H9 (cell line): ENCODE results near the gene VPS26B. TPM values are rescaled to one million over a fixed set of nuclear protein-coding genes. Genes with fewer than 3 reads are reported as not detected.

ENCODE experiments used
- DNase-seq: peaks from one replicate; pipeline ENCODE4 v3.0.0-alpha.2; 2017
- H2AFZ ChIP-seq: one replicate; pipeline ENCODE4 v1.6.1; 2013; ENCODE audit warnings: mild to moderate bottlenecking, low read length, control low read depth, moderate library complexity
- H2AK5ac ChIP-seq: 2 replicates; pipeline ENCODE4 v1.6.1; 2013; ENCODE audit warnings: low read length, control low read depth, mixed read lengths; ENCODE audit not compliant: insufficient read length
- H2BK120ac ChIP-seq: one replicate; pipeline ENCODE4 v1.6.1; 2013; ENCODE audit warnings: low read depth, mild to moderate bottlenecking, low read length, control low read depth, inconsistent platforms; ENCODE audit not compliant: poor library complexity, severe bottlenecking
- H2BK12ac ChIP-seq: 2 replicates; pipeline ENCODE4 v1.6.1; 2013; ENCODE audit warnings: low read length, control low read depth, mixed read lengths, low read depth; ENCODE audit not compliant: insufficient read length
- H2BK15ac ChIP-seq: 2 replicates; pipeline ENCODE4 v1.6.1; 2013; ENCODE audit warnings: low read depth, low read length, control low read depth
- H2BK20ac ChIP-seq: one replicate; pipeline ENCODE4 v1.6.1; 2013; ENCODE audit warnings: low read depth, mild to moderate bottlenecking, low read length, control low read depth, inconsistent platforms; ENCODE audit not compliant: poor library complexity, severe bottlenecking
- H2BK5ac ChIP-seq: 2 replicates; pipeline ENCODE4 v1.6.1; 2013; ENCODE audit warnings: low read length, control low read depth, mixed read lengths; ENCODE audit not compliant: insufficient read length
- H3K14ac ChIP-seq: 2 replicates; pipeline ENCODE4 v1.6.1; 2013; ENCODE audit warnings: low read length, control low read depth; ENCODE audit not compliant: insufficient read depth
- H3K18ac ChIP-seq: 2 replicates; pipeline ENCODE4 v1.6.1; 2013; ENCODE audit warnings: low read depth, mild to moderate bottlenecking, mixed read lengths, low read length, control low read depth; ENCODE audit not compliant: insufficient read length
- H3K23ac ChIP-seq: 2 replicates; pipeline ENCODE4 v1.6.1; 2013; ENCODE audit warnings: low read length, control low read depth, mixed read lengths, low read depth; ENCODE audit not compliant: insufficient read length
- H3K23me2 ChIP-seq: 2 replicates; pipeline ENCODE4 v1.6.1; 2013; ENCODE audit warnings: low read depth, mild to moderate bottlenecking, mixed read lengths, low read length, control low read depth; ENCODE audit not compliant: insufficient read length, poor library complexity, severe bottlenecking
- H3K27ac ChIP-seq: 2 replicates; pipeline ENCODE4 v1.5.1; 2013; ENCODE audit warnings: low read length, control low read depth, mixed read lengths, low read depth; ENCODE audit not compliant: insufficient read length
- H3K27me3 ChIP-seq: 2 replicates; pipeline ENCODE4 v1.6.1; 2013; ENCODE audit warnings: low read length, control low read depth, inconsistent platforms; ENCODE audit not compliant: insufficient read depth
- H3K4ac ChIP-seq: 2 replicates; pipeline ENCODE4 v1.6.1; 2013; ENCODE audit warnings: low read depth, mild to moderate bottlenecking, control low read depth, inconsistent platforms, low read length, moderate library complexity
- H3K4me1 ChIP-seq: 2 replicates; pipeline ENCODE4 v1.6.1; 2013; ENCODE audit warnings: low read length, control low read depth, inconsistent platforms; ENCODE audit not compliant: insufficient read depth
- H3K4me2 ChIP-seq: 2 replicates; pipeline ENCODE4 v1.6.1; 2013; ENCODE audit warnings: low read length, control low read depth, mixed read lengths; ENCODE audit not compliant: insufficient read length, insufficient read depth
- H3K56ac ChIP-seq: 2 replicates; pipeline ENCODE4 v1.6.1; 2013; ENCODE audit warnings: low read depth, mild to moderate bottlenecking, mixed read lengths, low read length, control low read depth; ENCODE audit not compliant: insufficient read length
- H3K79me1 ChIP-seq: 2 replicates; pipeline ENCODE4 v1.6.1; 2013; ENCODE audit warnings: low read depth, mild to moderate bottlenecking, moderate library complexity, low read length, control low read depth, inconsistent platforms; ENCODE audit not compliant: insufficient read depth, poor library complexity, severe bottlenecking
- H3K79me2 ChIP-seq: 2 replicates; pipeline ENCODE4 v1.6.1; 2013; ENCODE audit warnings: low read length, control low read depth, inconsistent platforms; ENCODE audit not compliant: insufficient read depth
- H3K9ac ChIP-seq: 2 replicates; pipeline ENCODE4 v1.6.1; 2013; ENCODE audit warnings: low read length, control low read depth, mixed read lengths; ENCODE audit not compliant: insufficient read length; ENCODE audit errors: extremely low read depth
- H3K9me3 ChIP-seq: one replicate; pipeline ENCODE4 v1.6.1; 2013; ENCODE audit warnings: low read depth, low read length, inconsistent platforms; ENCODE audit not compliant: control insufficient read depth
- H3T11ph ChIP-seq: one replicate; pipeline ENCODE4 v1.6.1; 2013; ENCODE audit warnings: mild to moderate bottlenecking, low read length, control low read depth, inconsistent platforms
- H4K20me1 ChIP-seq: one replicate; pipeline ENCODE4 v1.6.1; 2013; ENCODE audit not compliant: control insufficient read depth, insufficient read length, insufficient read depth
- H4K5ac ChIP-seq: 2 replicates; pipeline ENCODE4 v1.6.1; 2013; ENCODE audit warnings: low read depth, mild to moderate bottlenecking, mixed read lengths, low read length, control low read depth; ENCODE audit not compliant: insufficient read length
- H4K8ac ChIP-seq: replicated peaks from 2 replicates; pipeline ENCODE4 v1.6.1; 2013; ENCODE audit warnings: low read length, control low read depth, mixed read lengths, low read depth; ENCODE audit not compliant: insufficient read length
- H4K91ac ChIP-seq: 2 replicates; pipeline ENCODE4 v1.6.1; 2013; ENCODE audit warnings: low read depth, mild to moderate bottlenecking, moderate library complexity, mixed read lengths, low read length, control low read depth; ENCODE audit not compliant: insufficient read length
- H3K27ac Mint-ChIP-seq, 3 experiments: 2 replicates in 2 of 3; 3 replicates in 1 of 3; pipeline ENCODE4 v1.8.0; 2020 to 2021; ENCODE audit warnings: mixed read lengths in 3 of 3, mild to moderate bottlenecking in 1 of 3, moderate library complexity in 1 of 3
- H3K27me3 Mint-ChIP-seq: 2 replicates; pipeline ENCODE4 v1.8.0; 2021; ENCODE audit warnings: low read depth, mild to moderate bottlenecking, moderate library complexity, mixed read lengths
- H3K36me3 Mint-ChIP-seq, 3 experiments: 2 replicates in 2 of 3; 3 replicates in 1 of 3; pipeline ENCODE4 v1.8.0; 2020 to 2021; ENCODE audit warnings: low read depth in 3 of 3, mixed read lengths in 3 of 3; ENCODE audit not compliant: insufficient read depth in 1 of 3
- H3K4me1 Mint-ChIP-seq, 2 experiments: 2 replicates each; pipeline ENCODE4 v1.8.0; 2020; ENCODE audit warnings: mixed read lengths in 2 of 2
- H3K4me3 Mint-ChIP-seq, 2 experiments: 2 replicates in 1 of 2; 3 replicates in 1 of 2; pipeline ENCODE4 v1.8.0; 2020 to 2021; ENCODE audit warnings: mild to moderate bottlenecking in 2 of 2, mixed read lengths in 2 of 2, moderate library complexity in 1 of 2
- H3K9me3 Mint-ChIP-seq, 2 experiments: 2 replicates in 1 of 2; 3 replicates in 1 of 2; pipeline ENCODE4 v1.8.0; 2020; ENCODE audit warnings: mild to moderate bottlenecking in 2 of 2, mixed read lengths in 2 of 2, moderate library complexity in 1 of 2
- CTCF ChIP-seq: fragments of 200-600 bp; sonication (generic); conservative IDR thresholded peaks from 3 replicates; pipeline ENCODE4 v1.8.0; 2021; ENCODE audit warnings: antibody characterized with exemption, mild to moderate bottlenecking
- WGBS: extraction: QIAGEN DNeasy Blood & Tissue Kit; methylation state at CpG from one replicate; pipeline ENCODE4 v1.1.7; 2013; ENCODE audit warnings: missing lambda C conversion rate, low lambda C conversion rate, mixed read lengths; ENCODE audit not compliant: insufficient read length; ENCODE audit errors: extremely low coverage; 5-methylcytosine and 5-hydroxymethylcytosine counted together
- total RNA-seq: library from RNA; stranded (reverse); gene quantifications from 2 replicates; pipeline ENCODE4 v1.2.1, GENCODE V29; 2021

Gene VPS26B
- total RNA-seq, 1 experiment from 2014 or later, result 27.5 TPM

- H3K23ac ChIP-seq, result no peak overlapping the region
- H3K4me1 Mint-ChIP-seq, result peaks cover 5 to 6% of the 10 kb centered on the region in 2 experiments
- no peak overlapping the region for H4K8ac ChIP-seq
- no CpG with 5 or more reads among the region's 4 CpGs for whole genome bisulfite sequencing
- no peak overlapping the region for H3K14ac ChIP-seq
- no peak overlapping the region for H2BK15ac ChIP-seq
- no peak overlapping the region for H3K4ac ChIP-seq
- H3K9ac ChIP-seq, result no peak overlapping the region
- H3K9me3 Mint-ChIP-seq, result no peaks in the 10 kb centered on the region
- no peaks in the 10 kb centered on the region for H3K23me2 ChIP-seq
- H3K4me1 ChIP-seq, result no peaks in the 10 kb centered on the region
- no peak overlapping the region for H2BK120ac ChIP-seq
- H3K56ac ChIP-seq, result no peak overlapping the region
- H3K4me2 ChIP-seq, result no peak overlapping the region
- H3K27ac ChIP-seq, result no peak overlapping the region
- H2BK20ac ChIP-seq, result no peak overlapping the region
- H3K27me3 Mint-ChIP-seq, result no peaks in the 10 kb centered on the region
- H3T11ph ChIP-seq, result no peak overlapping the region
- H3K79me2 ChIP-seq, result no peaks in the 10 kb centered on the region
- no peak for DNase-seq
- no peak overlapping the region for H2BK12ac ChIP-seq
- H2AFZ ChIP-seq, result no peak overlapping the region
- no peak overlapping the region for H3K4me3 Mint-ChIP-seq
- H4K20me1 ChIP-seq, result no peaks in the 10 kb centered on the region
- H3K79me1 ChIP-seq, result no peaks in the 10 kb centered on the region
- H3K36me3 Mint-ChIP-seq, result peaks cover 30 to 82% (median 73%) of the 10 kb centered on the region in 3 experiments; a peak in 6 of 7 replicates
- no peak overlapping the region for H4K5ac ChIP-seq
- no peak overlapping the region for H2AK5ac ChIP-seq
- H3K9me3 ChIP-seq, result no peaks in the 10 kb centered on the region
- H3K27me3 ChIP-seq, result no peaks in the 10 kb centered on the region
- H3K27ac Mint-ChIP-seq, result no peak overlapping the region; a peak in 2 of 7 replicates
- no peak overlapping the region for H4K91ac ChIP-seq
- TF ChIP-seq CTCF, result no peak
- no peak overlapping the region for H3K18ac ChIP-seq
- no peak overlapping the region for H2BK5ac ChIP-seq
Observed at GRCh38 chr11:134196756-134197155, 27.7 kb upstream of the VPS26B start.
